GM20431 (cell line): Measurements from ENCODE around the gene RIC8B.

Source experiments
- in situ Hi-C: fragments of 300-500 bp; cut with MseI, MboI; formaldehyde crosslinking; loops from one replicate; pipeline ENCODE4 v1.15.0; 2020; ENCODE audit warnings: low sequenced_read_pairs; ENCODE audit not compliant: unreplicated experiment

Gene RIC8B

DNA sequence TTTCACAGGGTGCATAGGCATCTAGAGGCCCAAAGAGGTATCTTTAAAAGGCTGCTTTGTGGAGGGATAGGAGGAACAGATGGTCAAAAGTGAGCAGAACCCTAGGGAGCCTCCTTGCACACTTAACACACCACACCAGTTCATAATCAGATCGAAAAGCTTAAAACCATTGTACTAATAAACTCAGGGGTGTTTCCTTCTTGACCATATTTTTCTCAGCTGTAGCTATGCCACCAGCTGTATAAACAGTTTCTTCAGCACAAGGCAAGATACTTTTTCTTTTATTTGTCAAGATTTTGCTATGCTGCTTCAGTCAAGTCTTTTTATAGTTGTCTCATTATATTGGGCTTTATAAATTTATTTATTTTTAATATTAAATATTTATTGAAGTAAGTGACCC lies 88.7 kb downstream of the RIC8B start:
- in situ Hi-C loops, result no loop called here

DNA sequence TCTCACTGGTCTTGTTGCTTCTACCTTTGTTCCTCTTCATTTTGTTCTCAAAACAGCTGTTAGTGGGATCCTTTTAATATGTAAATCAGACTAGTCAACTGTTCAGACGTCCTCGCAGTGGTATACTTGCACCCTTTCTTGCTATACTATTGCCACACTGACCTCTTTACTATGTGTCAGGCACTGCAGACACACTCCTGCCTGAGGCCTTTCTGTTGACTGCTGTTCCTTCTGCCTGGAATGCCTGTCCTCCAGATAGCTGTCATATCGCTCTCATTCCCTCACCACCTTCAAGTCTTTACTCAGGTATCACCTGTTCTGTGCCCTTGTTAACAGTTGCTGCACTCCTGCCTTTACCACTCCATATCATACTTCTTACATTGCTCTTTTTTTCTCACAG lies 91.2 kb downstream of the RIC8B start:
- in situ Hi-C loops, result no loop called here

DNA sequence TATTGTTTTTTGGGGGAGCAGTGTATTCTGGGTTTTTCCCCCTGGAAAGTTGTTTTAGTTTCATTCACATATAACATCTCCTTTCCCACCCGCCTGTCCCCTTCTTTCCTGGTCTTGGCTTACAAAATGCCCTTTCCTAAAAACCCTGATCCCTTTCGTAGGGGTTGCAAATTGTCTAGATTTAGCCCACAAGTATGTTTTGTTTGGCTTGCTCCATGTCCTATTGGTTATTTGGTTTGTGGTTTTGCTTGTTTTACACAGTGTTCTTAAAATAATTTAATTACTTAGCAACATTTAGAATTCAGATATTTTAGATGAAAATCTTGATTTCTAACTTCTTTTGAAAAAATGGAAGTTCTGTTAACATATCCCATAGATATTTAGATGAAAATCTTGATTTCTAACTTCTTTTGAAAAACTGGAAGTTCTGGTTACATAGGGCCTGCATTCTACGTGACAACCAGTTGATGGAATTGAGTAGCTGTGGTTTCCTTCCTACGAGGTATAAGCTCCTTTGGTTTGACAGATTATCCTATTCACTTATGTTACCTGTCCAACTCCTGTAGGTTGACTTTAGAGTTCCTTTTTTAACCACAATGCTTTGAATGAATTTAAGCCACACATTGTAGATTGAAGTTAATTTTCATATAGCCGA lies 92.1 kb downstream of the RIC8B start:
- in situ Hi-C loops, result no loop called here

DNA sequence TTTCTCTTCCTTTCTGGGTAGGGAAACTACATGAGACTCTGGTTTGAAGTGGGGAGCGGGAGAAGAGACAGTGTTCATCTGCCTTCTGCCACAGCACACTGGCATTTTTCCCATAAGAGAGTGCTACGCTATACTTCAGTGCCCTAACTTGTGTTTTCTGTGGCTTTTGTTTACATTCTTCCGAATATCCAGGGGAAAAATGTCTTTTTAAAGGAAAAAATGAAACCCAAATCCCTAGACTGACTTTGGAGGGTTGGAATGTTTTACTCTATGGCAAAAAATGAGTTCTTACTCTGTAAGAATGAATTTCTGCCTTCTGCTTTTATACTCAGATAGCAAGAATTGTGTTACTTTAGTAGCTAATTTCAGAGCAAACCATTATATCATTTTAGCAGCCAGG lies 93.2 kb downstream of the RIC8B start:
- in situ Hi-C loops, result no loop called here

DNA sequence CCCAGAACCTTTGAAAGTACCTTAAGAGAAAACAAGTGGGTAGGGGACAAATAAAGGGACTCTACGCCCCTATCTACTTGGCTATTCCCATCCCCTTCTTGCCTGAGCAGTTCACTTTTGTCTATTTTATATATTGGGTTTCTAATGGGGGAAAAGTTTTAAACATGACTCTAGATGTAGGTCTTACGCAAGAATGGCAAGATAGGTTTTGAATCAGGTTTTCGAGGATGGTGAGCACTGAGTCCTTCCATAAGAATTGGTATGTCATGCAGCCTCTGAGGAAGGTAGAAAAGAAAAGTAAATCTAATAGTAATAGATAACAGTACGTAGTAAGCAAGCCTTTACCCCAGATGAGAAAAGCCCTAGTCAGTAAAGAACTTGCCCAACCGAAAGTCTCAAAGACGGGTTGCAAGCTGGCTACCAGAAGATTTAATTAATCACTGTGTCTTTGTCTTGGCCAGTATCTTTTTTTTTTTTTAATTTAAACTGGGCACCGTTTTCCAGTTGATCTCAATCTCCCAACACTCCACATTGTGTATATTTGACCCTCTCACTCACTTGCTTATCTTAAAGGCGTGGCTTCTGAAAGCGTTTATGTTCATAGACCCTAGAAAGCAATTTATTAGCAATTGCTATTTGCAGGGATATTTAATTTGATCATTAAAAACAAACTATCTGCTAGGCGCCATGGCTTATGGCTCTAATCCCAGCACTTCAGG lies 94.7 kb downstream of the RIC8B start:
- in situ Hi-C loops, result no loop called here

DNA sequence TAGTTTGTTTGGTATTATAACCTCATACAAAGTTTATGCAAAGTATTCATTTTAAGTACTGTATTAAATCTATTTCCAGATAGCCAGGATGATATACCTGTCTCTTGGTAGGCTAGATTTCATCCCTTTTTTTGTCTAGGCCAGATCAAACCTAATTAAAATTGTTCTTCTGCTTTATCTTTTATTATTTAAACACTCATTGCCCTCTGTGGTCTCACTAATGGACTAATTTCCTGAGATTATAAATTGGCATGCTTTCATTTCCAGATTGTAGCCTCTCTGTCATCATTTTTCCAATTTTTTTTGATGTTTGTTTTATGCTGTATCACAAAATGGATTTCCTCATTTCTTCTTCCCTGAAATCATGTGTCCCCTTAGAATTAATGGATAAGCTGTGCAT lies 95.6 kb downstream of the RIC8B start:
- in situ Hi-C loops, result no loop called here

DNA sequence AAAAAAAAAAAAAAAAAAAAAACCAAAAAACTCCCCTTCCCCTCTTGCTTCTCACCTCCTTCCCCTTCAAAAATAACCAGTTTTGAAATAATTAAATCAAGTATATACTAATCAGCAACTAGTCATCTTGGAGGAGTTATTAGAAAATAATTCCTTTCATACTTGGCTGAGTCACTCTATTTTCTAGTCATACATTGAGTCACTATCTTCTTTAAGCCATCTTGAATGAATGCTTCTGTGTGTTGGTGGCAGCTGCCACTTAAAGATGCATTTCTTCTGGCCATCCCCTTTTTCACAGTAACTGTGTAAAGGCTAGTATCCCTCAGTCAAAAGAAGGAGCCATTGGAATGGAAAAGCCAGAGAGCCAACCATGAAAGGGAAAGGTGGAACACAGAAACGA lies 97.0 kb downstream of the RIC8B start:
- in situ Hi-C loops, result no loop called here

DNA sequence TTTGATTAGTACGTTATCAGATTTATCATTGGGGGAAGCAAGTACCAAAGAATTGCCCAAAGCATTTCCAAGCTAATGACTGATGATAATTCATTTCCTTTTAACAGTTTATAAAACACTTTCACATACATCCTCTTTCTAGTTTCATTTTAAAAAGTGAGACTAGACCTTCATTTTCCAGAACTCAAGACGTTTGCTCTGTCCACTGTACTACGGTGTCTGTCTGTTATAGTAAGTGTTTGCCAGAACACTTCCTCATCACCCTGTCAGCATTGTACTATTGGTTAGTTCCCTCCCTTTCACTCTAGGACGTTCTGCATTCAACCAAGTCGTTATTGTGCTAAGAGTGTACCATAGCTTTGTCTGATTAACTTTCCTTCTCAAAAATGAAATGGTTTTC lies 99.5 kb downstream of the RIC8B start:
- in situ Hi-C loops, result no loop called here

DNA sequence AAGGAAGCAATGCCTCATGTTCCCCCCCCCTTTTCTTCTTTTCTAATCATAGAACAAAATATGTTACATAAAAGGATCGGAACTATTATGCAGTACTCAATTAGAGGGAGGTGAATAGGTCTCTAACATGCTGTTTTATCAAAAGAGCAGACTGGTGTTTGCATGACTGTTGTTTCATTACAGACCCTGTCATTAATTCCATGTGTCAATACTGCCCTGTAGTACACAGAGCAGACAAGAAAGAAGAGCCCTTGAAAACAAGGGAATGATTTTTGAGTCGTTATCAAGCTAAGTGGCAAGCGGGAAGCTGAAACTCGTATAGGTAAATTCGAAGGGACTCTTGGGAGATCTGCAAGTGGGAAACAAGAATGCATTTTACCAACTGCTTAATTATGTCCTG lies 104.3 kb downstream of the RIC8B start:
- in situ Hi-C loops, result no loop called here

DNA sequence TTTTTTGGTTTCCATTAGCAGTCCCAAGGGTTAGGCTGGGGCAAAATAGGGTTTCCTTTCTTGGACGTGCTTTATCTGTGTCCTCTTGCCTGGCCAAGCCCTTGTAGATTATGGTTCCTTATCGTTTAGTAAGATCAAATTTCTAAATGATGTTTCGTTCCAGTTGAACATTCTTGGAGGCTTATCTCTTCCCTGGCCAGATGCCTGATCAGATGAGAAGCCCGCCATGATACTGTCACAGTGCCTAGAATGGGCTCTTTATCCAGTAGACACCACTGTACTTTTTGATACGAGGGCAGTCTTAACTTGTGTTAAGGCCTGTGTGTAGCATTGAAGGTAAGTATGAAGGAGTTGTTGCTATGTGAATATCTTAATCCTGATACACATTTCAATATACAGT lies 105.1 kb downstream of the RIC8B start:
- in situ Hi-C loops, result no loop called here

DNA sequence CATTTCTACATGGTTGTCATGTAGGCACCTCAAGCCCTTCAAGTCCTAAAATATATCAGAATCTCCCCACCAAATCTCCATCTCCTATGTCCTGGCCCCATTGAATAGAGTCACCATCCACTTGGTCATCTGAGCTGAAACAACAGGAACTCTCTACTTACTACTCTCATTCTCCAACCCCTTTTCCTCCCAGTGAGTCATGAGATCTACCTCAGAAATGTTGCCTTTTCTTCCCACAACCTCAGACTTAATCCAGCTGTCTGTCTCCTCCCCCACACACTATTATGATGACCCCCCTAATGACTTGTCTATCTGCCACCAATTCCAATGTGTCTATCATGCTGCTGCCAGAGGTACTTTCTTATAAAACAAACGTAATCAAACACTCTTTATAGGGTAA lies 108.9 kb downstream of the RIC8B start:
- in situ Hi-C loops, result no loop called here

DNA sequence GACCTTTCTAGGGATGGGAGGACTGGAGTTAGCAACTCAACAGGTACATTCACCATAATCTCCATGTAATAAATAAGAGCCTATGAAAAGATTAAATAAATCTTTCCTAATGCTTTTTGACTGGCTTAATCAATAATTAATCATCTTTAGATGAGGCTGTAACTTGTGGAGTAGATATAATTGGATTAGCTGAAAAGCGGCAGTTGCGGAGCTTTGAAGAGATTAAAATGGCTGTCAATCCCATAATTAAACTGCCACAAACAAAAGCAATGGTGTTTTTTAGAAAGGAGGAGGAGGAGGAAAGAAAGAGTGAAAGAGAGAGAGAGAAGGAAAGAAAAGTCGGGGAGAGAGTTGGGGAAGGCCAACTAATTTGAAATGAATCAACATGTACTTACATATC lies 110.5 kb downstream of the RIC8B start:
- in situ Hi-C loops, result no loop called here

DNA sequence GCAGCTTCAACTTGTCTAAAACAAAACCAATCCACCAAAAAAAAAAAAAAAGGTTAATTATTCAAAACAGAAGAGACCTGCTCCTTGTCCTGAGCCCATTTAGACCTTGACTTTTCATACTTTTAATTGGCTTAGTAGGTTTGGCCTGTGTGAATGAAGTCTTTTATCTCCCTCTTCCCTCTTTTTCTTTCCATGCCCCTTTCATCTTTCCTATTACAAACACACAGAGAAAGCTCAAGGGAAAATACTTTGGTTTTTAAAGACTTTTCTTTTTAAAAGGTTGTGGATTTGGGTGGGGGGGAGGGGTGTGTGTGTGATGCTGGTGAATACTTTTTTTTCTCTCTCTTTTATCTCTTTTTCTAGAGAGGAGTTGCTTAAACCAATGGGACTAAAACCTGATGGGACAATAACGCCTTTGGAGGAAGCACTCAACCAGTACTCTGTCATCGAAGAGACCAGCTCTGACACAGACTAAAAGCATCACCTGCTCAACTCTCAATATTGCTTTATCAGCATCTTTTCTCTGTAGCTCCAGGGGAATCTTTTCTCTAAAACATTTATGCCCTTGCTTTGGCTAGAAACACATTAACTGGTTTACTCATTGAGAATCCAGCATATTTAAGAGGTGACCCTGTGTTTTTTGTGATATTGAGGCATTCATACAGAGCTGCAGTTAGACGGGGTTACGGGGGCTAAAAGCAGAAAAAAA lies 111.2 kb downstream of the RIC8B start:
- in situ Hi-C loops, result no loop called here

DNA sequence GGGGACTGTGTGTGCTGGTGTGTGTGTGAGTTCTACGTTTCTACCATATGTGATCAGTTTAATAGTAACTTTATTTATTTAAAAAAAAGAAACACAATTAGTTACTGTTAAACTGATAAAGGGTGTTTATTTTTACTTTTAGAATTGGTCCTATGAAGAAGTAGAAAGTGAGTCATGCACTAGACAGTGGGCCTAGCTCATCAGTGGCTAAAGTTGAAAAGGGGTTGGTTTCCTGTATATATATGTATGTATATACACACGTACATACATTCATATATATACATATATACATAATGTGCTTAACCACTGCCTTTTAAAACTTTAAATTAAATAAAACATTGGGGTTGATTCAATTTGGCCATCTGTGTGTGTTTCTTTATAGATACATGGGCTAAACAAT lies 112.5 kb downstream of the RIC8B start:
- in situ Hi-C loops, result no loop called here

DNA sequence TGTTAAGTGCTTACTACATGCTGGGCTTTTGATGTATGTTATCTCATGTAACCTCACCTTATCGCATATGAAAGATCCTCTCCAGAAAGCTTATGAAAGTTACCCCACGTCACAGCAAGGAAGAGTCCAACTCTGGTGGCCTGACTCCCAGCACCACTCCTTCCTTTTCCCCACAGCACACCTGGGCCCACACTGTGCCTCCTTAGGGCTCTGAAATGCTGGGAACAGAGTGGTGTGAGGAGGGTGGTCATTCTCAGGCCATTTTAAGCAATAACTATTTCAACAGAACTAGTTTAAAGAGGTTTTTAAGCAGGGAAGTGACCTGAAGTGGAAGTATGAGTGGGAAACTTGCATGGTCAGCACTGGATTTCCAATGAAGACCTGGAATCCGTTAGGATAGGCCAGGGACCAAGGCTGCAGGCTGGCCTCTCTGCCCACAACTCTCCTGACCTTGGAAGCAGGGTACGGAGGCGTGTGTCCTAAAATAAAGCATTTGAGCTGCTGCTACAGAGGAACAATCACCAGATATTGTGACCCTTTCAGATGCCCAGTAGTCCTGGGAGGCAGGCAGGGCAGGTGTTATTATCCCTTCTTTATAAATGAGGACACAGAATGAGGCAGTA lies 114.0 kb downstream of the RIC8B start:
- in situ Hi-C loops, result no loop called here

DNA sequence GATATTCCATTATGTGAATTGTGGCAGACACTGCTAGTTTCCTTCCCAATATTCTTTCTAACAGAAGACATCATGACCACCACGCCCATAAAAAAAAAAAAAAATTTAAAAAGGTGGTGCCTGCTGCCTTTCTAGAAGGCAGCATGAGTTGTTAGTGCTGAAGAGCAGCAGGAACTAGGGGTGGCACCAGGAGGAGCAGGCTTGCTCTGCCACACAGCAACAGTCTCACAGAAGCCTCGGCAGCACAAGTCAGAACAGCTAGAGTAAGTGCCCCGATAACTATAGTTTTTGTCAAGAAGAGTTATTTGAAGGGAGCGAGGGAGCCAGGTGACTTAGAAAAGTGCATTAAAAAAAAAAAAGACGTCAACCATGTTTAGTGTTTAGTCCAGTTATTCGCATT lies 114.8 kb downstream of the RIC8B start:
- in situ Hi-C loops, result no loop called here

DNA sequence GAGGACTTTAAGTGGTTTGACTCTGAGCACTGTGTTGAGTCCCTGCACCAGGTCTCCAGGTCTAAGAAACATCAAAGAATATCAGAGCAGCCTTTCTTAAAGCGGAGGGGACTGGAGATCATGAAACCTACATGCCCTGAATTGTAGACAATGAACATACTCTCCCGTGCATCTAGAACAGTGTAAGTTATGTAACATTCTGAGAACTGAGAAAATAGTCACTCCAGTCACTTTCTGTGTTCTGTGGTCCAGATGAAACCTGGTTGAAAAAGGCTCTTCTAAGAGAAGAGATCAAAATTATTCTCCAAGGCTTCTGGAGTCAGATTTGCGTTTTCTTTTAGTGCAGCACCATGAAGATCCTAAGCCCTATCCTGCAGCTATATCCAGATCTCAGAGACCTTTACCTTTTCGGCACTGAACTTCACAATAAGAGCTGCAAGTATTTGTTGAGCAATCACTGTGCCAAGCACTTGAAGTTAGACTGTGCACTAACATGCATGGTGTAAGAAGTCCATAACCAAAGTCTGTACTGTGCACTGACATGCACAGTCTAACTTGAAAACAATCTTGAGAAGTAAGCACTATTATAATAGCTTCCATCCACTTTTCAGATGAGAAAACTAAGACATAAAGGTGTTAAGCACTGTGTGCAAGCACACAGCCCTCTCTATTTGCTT lies 115.6 kb downstream of the RIC8B start:
- in situ Hi-C loops, result no loop called here

DNA sequence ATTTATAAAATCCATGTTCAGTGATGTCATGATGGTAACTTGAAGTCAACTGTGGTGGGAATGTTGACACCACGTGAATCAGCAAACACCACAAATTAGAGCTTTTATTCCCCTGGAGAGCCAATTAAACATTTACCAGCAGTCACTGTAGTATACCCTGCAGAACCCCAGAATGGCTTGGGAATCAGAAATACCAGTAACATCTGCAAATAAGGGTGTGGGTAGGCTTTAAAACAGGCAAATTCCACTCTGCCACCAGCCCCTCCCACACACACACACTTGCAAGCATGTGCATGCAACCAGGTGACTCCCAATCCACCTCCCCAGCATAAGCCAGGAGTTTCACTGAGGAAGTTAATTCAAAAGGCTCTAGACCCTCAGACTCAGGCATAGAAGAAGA lies 117.6 kb downstream of the RIC8B start:
- in situ Hi-C loops, result no loop called here

DNA sequence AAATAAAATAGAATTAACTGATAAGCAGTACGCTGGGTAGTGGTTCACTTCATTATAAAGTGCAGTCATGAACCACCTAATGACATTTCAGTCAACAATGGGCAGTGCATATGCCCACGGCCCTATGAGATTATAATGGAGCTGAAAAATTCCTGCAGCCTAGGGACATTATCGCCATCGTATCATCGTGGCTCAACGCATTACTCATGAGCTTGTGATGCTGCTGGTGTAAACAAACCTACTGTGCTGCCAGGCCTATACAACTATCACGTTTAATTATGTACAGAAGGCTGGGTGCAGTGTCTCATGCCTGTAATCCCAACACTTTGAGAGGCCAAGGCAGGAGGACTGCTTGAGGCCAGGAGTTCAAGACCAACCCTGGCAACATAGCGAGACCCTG lies 119.0 kb downstream of the RIC8B start:
- in situ Hi-C loops, result no loop called here

DNA sequence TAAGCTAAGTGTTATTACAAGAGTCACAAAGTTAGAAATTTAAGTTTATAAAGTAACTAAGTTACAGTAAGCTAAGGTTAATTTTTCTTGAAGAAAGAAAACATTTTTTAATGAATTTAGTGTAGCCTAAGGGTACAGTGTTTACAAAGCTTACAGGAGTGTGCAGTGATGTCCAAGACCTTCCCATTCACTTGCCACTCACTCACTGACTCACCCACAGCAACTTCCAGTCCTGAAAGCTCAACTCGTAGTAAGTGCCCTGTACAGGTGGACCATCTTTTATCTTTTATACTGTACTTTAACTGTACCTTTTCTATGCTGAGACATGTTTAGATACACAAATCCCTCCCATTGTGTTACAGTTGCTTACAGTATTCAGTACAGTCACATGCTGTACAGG lies 120.3 kb downstream of the RIC8B start:
- in situ Hi-C loops, result no loop called here

DNA sequence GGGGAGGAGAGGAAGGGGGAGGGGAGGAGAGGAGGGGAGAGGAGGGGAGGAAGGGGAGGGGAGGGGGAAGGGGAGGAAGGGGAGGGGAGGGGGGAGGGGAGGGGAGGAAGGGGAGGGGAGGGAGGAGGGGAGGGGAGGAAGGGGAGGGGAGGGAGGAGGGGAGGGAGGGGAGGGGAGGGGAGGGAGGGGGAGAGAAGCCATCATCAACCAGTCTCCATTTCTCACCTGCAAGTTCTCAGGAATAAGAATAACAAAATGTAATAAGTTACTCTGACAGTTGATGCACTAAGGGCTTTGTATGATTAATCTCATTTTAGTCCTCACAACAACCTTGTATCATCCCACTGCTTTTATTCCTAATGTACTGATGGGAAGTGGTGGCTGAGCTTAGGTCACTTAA lies 122.1 kb downstream of the RIC8B start:
- in situ Hi-C loops, result no loop called here
